Fibroblast of gingiva (primary cell): ENCODE results near the gene JPT2.

ENCODE experiments used
- DNase-seq: peaks from one replicate; pipeline ENCODE4 v3.0.0-alpha.2; 2011; ENCODE audit warnings: low read depth

Gene JPT2, protein sequence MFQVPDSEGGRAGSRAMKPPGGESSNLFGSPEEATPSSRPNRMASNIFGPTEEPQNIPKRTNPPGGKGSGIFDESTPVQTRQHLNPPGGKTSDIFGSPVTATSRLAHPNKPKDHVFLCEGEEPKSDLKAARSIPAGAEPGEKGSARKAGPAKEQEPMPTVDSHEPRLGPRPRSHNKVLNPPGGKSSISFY

DNA sequence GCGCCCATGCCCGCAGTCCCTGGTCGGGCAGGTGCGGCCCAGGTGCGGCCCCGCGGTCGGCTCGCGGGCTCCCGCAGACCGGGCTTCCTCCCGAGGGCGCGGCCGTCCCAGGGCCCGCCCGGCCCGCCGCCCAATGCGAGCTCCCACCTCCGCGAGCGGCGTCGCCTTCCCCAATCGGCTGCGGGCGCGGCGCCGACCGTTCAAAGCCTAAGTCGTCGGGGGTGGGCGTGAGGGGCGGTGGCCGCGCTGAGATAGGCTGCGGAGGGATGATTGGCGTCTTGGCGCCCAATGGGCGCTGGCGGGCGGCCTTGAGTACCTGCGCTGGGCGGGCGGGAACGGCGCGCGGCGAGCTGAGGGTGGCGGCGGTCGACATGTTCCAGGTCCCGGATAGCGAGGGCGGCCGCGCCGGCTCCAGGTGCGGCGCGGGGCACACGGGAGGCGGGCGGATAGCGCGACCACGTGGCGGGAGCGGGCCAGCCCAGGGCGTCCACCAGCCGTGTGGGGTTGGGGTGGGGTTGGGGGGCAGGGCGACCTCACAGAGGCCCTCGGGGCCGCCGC is at the start of gene JPT2:
TSS of gene JPT2 (plus strand) at position 338 of the 558 bp plus-strand sequence. CDS start at position 372, 34 bp downstream.
- peak; percentile 96 for DNase-seq

DNA sequence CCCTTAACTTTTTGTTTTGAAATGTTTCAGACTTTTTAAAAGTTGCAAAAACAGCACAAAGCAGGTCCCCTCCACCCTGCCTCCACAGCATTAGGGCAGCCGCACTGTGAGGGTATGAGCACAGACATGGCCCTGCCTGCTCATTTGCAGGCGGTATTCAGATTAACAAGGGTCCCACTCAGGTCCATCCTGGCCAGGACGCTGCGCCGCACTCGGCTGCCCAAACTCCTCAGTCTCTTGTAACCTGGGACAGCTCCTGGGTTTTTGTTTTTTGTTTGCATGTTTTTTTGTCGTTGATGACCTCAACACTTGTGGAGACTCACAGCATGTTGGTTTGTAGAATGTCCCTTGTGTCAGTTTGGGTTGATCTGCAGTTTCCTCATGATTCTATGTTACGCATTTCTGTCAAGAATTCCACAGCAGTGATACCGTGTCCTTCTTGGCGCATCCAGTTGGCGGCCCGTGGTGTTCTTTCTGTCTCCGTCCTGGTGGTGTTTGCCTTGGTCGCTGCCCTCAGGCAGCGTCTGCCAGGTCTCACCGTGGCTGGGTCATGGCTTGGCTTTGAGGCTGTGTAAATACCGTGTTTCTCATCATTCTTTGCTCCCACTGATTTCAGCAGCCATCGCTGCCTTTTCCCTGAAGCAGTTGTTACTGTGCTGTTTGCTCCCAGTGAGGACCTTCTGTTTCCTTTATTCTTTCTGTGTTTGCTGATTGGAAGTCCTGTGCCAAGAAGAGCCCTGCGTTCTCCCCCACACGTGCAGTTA is 47.4 kb upstream of the JPT2 start:
- no peak for DNase-seq

DNA sequence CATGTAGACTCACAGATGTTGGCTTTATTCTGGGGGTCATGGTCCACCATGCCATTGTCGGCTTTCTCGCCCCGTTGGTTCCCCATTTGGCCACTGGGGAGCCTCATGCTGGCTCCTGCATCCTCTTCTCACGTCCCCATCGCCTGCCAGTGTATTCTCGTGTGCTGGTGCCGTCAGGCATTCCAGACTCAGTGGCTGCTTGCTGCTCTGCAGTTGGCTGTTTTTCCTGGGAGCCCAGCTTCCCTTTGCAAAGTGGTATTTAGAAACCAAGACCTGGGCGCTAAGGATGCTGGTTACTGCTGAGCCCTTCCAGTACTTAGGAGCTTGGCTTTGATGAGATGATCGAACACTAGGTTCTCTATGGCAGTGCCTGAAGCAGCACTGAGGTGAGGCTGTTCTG is 46.8 kb upstream of the JPT2 start:
- no peak for DNase-seq

DNA sequence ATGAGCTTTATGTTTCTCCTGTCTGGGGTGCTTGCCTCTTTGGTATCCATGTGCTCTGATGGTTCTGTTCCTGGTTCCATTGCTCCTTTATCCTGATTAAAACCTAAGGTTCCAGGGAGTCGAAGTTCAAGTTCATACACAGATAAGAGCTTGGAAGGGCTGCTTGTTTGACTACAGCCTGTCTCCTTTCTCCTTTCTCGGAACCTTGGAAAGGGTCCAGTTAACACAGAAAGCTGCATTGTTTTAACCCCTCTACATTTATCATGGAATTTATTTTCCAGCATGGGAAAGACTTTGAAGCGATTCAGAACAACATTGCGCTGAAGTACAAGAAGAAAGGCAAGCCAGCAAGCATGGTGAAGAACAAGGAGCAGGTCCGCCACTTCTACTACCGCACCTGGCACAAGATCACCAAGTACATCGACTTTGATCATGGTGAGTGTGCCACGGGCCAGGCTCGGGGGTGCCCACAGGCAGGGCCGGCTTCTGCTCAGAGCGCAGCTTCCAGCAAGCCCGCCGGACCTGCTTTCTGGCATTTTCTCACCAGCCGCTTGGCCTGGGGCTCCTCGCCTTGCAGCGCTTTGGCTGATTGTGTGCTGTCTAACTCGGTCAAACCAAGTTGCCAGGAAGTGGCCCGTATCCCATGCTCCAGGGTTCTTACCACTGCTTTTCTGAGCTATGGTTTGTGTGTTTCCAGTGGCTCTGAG is 46.0 kb upstream of the JPT2 start:
- no peak for DNase-seq

DNA sequence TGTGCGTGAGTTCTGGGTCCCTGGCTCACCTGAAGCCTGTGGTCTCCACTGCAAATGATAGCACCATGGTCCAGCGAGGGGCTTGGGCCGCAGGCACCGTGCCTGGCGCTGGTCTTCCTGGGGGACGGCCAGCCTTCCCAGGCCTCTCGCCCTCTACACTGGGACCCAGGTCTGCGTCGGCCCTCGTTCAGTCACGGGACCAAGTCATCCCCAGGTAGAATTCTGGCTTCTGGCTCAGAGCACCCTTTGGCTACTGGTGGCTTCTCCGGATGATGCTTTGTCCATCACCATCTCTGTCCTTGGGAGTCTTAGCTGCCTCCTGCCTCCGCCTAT is 45.5 kb upstream of the JPT2 start:
- DNase-seq, result no peak

DNA sequence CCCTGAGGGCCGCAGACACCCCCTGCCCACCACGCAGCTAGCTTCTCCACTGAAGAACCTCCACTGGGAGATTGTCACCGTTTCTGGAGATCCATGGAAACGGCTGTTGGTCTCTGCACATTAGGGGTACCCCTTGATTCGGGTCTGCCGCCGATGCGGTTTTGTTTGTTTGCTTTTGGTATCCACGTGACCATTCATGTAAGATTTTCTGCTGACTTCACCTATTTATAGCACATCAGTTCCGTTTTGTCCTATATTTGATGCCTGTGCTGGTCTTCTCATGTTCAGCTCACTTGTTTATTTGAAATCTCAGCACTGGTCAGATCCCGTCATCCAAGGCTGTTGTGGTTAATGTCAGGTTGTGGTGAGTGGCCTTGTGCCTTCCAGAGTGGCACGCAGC is 44.8 kb upstream of the JPT2 start:
- DNase-seq, result no peak

DNA sequence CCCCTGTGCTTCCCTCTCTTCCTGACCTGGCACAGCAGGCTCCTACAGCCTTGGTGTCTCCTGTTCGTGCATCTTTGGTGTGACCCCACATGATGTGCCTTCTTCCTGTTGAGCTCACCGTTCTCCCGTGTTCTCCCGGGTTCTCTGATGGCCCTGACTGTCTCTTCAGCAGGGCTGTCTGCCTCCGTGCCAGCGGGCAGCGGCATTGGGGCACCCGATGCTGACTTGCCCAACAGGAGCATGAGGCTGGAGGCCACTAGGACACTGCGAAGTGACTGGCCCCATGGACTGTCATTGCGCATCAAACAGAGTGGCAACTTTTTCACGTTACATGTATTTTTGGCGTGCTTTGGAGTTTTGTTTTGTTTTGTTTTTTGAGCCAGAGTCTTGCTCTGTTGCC is 43.5 kb upstream of the JPT2 start:
- DNase-seq, result no peak

DNA sequence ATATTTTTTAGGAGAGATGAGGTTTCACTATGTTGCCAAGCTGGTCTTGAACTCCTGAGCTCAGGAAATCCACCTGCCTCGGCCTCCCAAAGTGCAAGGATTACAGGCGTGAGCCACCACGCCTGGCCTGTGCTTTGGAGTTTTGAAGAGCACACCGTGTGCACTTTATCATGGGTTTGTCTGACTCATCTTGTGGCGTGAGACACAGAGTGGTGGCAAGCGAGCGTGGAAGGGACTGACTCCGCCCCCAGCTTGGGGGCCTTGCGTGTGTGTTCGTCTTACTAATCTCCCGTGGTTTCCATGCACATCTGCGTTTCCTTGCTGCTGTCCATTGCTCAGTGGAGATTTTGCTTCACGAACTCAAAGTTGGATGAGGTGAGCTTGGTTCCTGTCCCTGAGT is 43.0 kb upstream of the JPT2 start:
- no peak for DNase-seq

DNA sequence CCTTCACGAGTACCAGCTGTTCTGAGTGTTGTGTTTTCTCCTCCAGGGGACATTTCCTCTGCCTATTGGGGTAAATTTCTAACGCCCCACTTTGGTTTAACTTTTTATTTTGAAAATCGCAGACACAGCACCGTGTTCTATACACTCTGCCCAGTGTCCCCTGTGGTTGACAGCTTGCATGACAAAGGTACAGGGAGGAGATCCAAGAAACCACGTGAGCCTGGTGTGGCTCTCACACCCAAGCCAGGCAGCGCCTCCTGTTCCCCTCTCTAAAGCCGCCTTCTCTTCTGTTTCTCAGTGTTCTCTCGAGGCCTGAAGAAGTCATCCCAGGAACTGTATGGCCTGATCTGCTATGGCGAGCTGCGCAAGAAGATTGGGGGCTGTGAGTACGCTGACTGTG is 40.6 kb upstream of the JPT2 start:
- DNase-seq, result no peak

DNA sequence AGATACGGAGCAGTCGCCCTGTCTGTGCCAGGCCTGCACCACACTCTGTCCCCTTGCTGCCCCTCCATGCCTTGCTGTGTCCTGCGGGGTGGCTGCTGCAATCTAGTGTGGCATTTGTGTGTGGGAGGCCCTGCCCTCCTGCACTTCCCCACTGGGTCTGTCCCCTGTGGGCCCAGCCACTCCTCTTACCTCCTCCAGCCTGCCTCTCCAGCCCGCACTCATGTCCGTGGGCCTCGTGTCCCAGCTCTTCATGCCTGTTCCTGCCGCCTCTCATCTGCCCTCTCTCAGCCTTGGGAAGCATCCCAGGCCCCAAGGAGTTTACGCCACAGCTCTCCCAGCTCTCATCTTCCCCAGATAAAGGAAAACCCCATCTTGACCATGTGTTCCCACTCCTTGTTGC is 39.3 kb upstream of the JPT2 start:
- DNase-seq, result no peak

DNA sequence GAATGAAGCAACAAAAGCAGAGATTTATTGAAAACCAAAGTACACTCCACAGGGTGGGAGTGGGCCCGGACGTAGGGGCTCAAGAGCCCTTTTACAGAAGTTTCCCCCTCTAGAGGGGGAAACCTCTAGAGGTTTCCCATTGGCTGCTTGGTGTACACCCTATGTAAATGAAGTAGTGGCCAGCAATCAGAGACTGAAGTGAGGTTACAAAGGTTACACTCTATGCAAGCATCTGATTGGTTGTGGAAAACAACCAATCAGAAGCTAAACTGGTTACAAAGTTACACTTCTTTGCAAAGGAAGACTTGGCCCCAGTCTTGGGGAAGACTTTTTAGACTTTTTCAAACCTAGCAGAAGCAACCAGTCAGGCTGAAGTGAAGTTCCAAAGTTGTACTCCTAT is 38.8 kb upstream of the JPT2 start:
- DNase-seq, result no peak

DNA sequence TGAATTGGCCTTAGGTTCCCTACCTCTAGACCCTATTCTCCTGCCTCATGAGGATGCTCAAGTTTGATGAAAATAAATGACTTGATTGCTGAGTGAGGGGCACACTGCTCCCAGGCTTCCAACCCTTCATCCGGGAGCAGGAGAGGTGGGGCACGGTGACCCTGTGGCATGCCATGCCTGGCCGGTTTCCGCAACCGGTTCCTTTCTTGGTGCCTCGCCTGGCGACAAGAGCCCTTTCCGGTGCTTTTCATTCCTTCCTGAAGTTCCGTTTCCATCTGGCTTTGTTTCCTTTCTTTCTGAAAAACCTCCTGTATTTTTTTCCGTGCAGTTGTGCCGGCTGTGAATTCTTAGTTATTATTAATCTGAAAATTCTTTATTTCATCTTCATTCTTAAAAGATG is 38.2 kb upstream of the JPT2 start:
- no peak for DNase-seq

DNA sequence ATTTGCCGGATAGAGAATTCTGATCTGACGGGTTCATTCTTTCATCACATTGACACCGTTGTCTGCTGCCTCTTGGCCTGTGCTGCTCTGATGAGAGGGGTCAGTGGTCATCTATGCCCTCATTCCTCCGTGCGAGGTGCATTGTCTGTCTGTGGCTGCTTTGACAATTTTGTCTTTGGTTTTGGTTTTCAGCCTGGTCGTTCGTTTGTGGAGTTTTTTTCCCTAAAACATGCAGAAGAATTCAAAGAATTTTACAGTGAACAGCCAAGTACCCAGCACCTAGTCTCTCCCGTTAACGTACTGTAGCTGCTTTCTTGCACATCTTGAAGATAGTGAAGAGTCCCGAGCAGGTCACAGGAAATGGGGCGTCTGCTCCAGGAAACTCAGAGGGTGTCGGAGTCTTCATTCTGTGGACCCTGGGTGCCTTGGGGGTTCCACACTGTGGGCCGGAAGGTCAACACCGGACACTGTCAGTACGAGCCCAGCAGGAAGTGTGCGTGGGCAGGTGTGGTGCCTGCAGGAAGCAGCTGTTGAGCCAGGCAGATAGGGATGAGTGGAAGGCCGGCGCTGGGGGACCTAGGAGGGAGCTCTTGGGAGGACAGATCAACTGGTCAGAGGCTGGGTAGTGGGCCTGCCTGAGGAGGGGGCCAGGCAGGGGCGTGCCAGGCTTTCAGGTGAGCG is 37.7 kb upstream of the JPT2 start:
- no peak for DNase-seq

DNA sequence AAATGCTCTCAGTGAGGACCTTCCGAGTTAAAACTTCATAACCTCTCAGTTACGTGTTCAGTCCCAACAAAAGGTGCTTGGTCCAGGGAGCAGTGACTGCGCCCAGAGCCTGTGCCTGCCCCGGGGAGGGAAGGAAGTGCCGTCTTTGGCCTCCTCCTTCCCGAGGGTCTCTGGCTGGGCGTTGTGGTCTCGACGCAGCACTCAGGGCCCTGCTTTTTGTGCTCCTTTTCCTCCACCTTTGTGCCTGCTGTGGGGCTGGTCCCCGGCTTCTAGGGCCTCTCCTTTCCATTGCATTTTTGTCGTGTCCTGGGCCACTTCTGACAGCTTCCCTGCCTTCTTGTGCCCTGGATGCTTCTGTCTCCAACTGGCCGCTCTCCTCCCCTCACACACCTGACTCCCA is 36.8 kb upstream of the JPT2 start:
- no peak for DNase-seq

DNA sequence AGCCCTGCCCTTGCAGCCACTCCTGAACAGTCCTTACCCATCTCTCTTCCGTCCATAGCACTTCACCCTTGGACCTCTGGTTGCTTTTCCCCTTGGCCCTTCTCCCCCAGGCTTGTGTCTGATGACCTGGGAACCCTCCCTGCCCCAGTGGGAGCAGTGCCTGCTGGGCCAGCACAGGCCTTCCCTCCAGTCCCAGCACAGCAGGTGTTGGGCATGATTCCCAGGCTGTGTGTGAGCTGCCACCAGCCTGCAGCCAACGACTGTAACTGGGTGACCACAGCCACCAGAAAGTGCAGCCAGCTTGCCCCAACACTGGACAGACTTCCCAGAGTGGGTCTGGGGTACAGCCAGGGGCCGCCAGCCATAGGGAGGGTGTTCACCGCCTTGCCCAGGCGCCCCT is 35.9 kb upstream of the JPT2 start:
- no peak for DNase-seq

DNA sequence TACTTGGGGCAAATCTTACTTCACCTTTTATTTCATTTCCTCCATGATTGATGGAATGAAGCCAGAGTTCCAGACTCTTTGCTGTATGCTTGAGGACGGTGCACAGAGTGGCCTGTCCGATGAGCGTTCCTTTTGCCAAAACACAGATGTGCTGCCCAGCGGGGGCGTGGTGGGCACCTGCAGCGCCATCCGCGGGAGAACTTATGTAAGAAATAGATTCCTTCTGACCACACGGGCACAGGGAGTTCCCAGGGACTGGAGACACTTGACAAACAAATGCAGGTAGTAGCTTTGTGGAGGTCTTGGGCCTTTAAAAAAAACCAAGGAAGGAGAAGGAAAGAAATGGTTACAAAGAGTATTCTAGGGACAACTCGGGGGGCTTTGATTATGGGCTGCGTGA is 35.3 kb upstream of the JPT2 start:
- no peak for DNase-seq

DNA sequence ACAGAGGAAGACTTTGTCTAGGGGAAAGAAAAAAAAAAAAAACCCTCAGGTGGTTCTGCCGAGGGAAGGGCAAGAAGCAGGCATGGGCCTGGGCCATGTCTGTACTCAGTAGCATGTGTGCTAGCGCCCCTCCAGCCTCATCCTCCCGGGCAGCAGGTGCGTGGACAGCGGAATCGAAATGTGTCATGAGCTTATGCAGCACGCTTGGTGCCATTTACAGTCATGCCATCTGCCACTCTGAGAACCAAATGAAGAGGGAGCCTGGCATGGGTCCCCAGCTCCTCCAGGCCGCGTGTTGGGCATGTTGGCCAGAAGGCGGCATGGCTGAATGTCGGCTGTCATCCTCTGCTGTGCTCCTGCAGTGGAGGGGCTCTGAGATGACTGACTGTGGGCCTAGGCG is 34.6 kb upstream of the JPT2 start:
- no peak for DNase-seq

DNA sequence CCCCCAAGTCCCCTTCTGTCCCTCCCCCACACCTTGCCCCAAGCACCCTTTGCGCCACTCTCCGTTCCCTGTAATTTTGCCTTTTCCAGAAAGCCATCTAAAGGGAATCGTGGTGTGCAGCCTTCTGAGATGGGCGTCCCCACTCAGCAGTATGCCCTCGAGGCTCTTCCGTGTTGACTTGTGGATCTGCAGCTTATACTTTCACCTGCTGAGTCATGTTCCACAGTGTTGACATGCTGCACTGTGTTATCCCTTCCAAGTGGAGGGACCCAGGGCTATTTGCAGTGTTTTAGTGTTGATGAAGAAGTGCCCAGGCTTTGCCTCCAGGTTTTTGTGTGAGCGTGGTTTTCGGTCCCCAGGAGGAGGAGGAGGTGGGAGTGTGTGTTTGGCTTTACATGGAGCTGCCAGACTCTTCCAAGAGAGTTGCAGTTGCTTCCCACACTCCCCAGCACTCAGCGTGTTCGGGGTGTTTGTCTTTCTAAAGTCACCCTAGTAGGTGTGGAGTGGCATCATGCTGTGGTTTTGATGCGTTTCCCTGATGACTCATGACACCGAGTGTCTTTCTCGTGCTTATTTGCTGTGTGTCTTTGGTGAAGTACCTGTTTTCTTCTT is 32.1 kb upstream of the JPT2 start:
- no peak for DNase-seq

DNA sequence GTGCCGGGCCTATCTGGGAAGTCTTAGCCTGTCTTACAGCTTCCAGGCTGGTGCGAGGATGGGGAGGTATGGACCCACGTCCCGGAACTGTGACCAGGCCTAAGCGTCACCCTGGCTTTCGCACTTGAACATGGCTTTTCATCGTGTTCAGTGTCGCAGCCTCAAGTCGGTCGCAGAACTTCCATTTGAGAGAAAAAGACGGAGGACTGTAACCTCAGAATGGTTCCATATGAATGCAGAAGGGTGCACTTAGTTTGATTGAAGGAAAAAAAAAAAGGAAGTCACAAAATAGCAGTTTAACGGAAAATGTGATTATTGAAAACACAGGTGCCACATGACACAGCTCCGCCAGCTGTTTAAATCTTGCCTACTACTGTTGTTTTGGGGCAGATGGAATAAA is 30.2 kb upstream of the JPT2 start:
- DNase-seq, result no peak

DNA sequence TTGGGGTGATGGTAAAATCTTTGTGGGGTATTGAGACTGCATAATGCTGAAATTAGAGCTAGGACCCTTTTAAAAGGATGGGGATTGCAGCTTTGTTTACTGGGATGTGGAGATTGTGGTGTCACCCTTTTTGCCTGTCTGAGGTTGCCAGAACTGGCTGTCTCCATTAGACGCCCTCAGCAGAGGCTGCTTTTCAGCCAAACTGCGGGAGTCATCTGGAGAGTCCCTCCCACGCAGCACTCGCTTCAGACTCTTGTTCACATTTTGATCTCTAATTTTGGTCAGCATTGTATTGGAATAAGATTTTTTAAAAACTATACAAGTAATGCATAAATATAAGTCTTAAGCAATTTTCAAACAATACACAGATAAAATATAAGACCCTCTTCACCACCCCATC is 27.9 kb upstream of the JPT2 start:
- DNase-seq, result no peak

DNA sequence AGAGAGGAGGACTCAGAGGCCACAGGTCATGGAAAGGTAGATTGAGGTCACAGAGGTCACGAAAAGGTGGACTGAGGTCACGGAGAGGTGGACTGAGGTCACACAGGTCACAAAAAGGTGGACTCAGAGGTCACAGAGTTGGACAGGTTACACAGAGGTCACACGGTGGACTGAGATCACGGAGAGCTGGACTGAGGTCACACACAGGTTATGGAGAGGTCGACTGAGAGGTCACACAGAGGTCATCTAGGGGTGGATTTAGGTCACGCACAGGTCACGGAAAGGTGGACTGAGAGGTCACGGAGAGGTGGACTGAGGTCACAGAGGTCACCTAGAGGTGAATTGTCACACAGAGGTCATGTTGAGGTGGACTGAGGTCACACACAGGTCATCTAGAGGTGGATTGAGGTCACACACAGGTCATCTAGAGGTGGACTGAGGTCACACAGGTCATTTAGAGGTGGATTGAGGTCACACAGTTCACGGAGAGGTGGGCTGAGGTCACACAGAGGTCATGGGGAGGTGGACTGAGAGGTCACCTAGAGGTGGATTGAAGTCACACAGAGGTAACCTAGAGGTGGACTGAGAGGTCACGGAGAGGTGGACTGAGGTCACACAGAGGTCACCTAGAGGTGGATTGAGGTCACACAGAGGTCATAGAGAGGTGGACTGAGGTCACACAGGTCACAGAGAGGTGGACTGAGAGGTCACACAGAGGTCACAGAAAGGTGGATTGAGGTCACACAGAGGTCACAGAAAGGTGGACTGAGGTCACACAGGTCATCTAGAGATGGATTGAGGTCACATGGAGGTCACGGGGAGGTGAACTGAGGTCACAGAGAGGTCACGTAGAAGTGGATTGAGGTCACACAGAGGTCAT is 26.7 kb upstream of the JPT2 start:
- DNase-seq, result no peak
